Measurements from ENCODE around the gene KCNJ10.

The KCNJ10 gene

DNA sequence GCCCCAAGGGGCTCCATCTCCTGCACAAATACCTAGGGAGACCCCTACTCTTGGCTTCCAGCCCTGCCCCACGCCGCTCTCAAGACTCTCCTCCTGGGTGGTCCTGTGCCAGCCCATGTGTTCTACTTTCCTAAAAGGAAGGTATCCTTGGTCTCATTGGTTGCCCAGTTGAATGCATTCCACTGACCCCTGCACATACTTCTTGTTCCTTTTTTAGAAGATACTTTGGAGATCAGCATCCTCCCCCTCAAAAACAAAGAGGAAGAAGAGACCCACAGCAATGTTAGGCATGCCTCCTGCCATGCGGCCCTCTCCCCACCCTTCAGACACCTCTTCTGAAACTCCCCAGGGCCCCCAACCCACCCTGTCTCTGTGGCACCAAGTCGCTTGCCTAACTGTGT, 120.0 kb downstream of the KCNJ10 start (continued):
- TF ChIP-seq TCF4 (CRISPR knock-in tag; IDR thresholded peaks at IDR 0.05; ENCODE audit: borderline replicate concordance) = no peak

DNA sequence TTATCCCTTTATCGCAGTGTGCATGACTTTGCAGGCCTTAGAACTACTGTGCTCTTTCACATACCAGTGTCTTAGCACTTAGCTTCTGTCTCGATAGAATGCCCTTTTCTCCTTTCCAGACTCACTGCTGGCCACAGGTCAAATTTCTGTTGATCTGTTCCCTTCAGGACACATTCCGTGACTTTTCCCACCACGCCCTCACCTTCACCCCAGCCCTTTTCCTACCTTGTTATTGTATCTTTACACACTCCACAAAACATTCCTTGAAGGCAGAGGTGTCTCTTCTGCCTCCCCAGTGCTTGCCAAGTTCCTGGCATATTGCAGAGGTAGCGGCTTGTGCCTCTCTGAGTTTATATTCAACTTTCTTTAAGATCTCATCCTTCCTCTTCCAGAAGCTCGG, 120.8 kb downstream of the KCNJ10 start:
- ATAC-seq = no peak
- TF ChIP-seq SNAI2 (CRISPR knock-in tag; IDR thresholded peaks at IDR 0.05) = no peak
- no peak for TF ChIP-seq PPARA (CRISPR knock-in tag; IDR thresholded peaks at IDR 0.05; ENCODE audit: borderline replicate concordance)
- TF ChIP-seq, protein P1, sequence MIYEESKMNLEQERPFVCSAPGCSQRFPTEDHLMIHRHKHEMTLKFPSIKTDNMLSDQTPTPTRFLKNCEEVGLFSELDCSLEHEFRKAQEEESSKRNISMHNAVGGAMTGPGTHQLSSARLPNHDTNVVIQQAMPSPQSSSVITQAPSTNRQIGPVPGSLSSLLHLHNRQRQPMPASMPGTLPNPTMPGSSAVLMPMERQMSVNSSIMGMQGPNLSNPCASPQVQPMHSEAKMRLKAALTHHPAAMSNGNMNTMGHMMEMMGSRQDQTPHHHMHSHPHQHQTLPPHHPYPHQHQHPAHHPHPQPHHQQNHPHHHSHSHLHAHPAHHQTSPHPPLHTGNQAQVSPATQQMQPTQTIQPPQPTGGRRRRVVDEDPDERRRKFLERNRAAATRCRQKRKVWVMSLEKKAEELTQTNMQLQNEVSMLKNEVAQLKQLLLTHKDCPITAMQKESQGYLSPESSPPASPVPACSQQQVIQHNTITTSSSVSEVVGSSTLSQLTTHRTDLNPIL (CRISPR knock-in tag; IDR thresholded peaks at IDR 0.05; ENCODE audit: low read depth) = no peak
- TF ChIP-seq, protein P2, sequence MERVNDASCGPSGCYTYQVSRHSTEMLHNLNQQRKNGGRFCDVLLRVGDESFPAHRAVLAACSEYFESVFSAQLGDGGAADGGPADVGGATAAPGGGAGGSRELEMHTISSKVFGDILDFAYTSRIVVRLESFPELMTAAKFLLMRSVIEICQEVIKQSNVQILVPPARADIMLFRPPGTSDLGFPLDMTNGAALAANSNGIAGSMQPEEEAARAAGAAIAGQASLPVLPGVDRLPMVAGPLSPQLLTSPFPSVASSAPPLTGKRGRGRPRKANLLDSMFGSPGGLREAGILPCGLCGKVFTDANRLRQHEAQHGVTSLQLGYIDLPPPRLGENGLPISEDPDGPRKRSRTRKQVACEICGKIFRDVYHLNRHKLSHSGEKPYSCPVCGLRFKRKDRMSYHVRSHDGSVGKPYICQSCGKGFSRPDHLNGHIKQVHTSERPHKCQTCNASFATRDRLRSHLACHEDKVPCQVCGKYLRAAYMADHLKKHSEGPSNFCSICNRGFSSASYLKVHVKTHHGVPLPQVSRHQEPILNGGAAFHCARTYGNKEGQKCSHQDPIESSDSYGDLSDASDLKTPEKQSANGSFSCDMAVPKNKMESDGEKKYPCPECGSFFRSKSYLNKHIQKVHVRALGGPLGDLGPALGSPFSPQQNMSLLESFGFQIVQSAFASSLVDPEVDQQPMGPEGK (CRISPR knock-in tag; IDR thresholded peaks at IDR 0.05; ENCODE audit: borderline replicate concordance) = no peak
- no peak for TF ChIP-seq ZFP30 (CRISPR knock-in tag; IDR thresholded peaks at IDR 0.05)
- TF ChIP-seq CSDC2 (CRISPR knock-in tag; IDR thresholded peaks at IDR 0.05) = no peak
- no peak for TF ChIP-seq GLIS3 (CRISPR knock-in tag; IDR thresholded peaks at IDR 0.05)
- TF ChIP-seq, protein P3, sequence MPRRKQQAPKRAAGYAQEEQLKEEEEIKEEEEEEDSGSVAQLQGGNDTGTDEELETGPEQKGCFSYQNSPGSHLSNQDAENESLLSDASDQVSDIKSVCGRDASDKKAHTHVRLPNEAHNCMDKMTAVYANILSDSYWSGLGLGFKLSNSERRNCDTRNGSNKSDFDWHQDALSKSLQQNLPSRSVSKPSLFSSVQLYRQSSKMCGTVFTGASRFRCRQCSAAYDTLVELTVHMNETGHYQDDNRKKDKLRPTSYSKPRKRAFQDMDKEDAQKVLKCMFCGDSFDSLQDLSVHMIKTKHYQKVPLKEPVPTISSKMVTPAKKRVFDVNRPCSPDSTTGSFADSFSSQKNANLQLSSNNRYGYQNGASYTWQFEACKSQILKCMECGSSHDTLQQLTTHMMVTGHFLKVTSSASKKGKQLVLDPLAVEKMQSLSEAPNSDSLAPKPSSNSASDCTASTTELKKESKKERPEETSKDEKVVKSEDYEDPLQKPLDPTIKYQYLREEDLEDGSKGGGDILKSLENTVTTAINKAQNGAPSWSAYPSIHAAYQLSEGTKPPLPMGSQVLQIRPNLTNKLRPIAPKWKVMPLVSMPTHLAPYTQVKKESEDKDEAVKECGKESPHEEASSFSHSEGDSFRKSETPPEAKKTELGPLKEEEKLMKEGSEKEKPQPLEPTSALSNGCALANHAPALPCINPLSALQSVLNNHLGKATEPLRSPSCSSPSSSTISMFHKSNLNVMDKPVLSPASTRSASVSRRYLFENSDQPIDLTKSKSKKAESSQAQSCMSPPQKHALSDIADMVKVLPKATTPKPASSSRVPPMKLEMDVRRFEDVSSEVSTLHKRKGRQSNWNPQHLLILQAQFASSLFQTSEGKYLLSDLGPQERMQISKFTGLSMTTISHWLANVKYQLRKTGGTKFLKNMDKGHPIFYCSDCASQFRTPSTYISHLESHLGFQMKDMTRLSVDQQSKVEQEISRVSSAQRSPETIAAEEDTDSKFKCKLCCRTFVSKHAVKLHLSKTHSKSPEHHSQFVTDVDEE (CRISPR knock-in tag; IDR thresholded peaks at IDR 0.05) = no peak
- no peak for TF ChIP-seq ARNTL (CRISPR knock-in tag; IDR thresholded peaks at IDR 0.05; ENCODE audit: borderline replicate concordance, low read depth)
- TF ChIP-seq ZC3H10 (CRISPR knock-in tag; IDR thresholded peaks at IDR 0.05) = no peak
- TF ChIP-seq ZNF70 (CRISPR knock-in tag; IDR thresholded peaks at IDR 0.05) = no peak
- TF ChIP-seq OSR1 (CRISPR knock-in tag; IDR thresholded peaks at IDR 0.05) = no peak
- TF ChIP-seq BACH2 (CRISPR knock-in tag; IDR thresholded peaks at IDR 0.05; ENCODE audit: borderline replicate concordance) = no peak
- TF ChIP-seq ZNF8 (CRISPR knock-in tag; IDR thresholded peaks at IDR 0.05) = no peak
- TF ChIP-seq ZFP3 (CRISPR knock-in tag; IDR thresholded peaks at IDR 0.05) = no peak
- TF ChIP-seq, protein P4, sequence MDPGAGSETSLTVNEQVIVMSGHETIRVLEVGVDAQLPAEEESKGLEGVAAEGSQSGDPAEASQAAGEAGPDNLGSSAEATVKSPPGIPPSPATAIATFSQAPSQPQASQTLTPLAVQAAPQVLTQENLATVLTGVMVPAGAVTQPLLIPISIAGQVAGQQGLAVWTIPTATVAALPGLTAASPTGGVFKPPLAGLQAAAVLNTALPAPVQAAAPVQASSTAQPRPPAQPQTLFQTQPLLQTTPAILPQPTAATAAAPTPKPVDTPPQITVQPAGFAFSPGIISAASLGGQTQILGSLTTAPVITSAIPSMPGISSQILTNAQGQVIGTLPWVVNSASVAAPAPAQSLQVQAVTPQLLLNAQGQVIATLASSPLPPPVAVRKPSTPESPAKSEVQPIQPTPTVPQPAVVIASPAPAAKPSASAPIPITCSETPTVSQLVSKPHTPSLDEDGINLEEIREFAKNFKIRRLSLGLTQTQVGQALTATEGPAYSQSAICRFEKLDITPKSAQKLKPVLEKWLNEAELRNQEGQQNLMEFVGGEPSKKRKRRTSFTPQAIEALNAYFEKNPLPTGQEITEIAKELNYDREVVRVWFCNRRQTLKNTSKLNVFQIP (CRISPR knock-in tag; IDR thresholded peaks at IDR 0.05; ENCODE audit: borderline replicate concordance, low read depth) = no peak
- no peak for TF ChIP-seq ISL1 (CRISPR knock-in tag; IDR thresholded peaks at IDR 0.05)
- no peak for TF ChIP-seq ESRRG (CRISPR knock-in tag; IDR thresholded peaks at IDR 0.05)
